IPS-11a (cell line): ENCODE results near the gene SLC7A1.

Experiments used
- H3K4me3 ChIP-seq: one replicate; pipeline ENCODE4 v1.5.1; 2013; ENCODE audit warnings: low read depth, low read length, control low read depth

SLC7A1 gene

DNA sequence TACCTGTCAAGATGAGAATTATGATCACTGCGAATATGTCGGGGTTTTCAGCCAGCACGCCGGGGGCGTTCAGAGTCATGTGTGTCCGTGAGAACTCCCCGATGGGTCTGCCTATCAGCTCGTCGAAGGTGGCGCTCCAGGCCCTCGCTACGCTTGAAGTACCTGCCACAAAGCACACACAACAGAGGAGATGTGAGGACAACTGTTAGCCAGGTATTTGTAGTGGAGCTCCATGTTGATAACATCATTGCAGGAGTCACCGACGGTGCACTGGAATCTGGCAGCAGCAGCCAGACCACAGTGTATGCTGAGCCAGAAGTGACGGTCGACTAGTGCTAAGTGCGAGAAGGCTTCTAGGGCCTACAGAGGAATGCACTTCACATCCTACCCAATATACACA, 62.7 kb downstream of the SLC7A1 start:
- no peak overlapping the region for H3K4me3 ChIP-seq

- no peak overlapping the region for H3K4me3 ChIP-seq
Measured at GRCh38 chr13:29532116-29532515, 63.4 kb downstream of the SLC7A1 start.

DNA sequence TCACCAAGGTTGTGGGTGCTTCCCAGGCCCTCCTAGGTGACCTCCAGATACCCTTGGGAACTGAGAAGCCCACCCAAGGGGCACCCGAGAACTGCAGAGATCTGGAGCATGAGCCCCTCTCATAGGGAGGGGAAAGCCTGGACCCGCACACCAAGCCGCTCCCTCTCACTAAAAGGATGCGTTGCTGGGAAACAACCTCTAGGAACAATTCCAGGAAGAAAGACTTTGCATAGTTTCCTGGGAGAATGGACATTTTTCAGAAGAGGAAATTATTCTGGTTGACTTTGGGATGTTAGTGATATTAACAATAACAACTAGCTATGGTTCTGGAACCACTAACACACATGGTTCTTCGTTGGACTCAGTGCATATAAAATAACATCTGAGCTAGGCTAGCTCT, 64.6 kb downstream of the SLC7A1 start:
- H3K4me3 ChIP-seq = no peak overlapping the region

DNA sequence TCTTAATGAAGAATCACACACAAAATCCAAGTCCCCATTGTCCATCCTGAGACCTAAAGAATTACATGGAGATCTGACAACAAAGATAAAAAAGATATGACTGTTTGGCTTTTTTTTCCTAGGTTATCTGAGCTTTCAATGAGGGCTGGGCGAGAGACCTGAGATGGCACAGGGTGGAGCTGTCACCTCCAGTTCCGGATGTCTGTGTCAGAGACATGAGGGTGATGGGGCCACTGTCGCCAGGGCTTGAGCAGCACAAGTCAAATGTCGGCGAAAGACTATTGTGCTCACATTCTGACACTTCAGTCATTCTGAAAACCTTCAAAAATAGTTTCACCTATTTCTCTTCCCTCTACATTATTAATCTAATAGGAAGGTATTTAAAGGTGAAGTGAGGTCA, 65.7 kb downstream of the SLC7A1 start:
- H3K4me3 ChIP-seq = no peak overlapping the region

GRCh38 chr13:29527916-29528315, 67.6 kb downstream of the SLC7A1 start:
- no peak overlapping the region for H3K4me3 ChIP-seq

DNA sequence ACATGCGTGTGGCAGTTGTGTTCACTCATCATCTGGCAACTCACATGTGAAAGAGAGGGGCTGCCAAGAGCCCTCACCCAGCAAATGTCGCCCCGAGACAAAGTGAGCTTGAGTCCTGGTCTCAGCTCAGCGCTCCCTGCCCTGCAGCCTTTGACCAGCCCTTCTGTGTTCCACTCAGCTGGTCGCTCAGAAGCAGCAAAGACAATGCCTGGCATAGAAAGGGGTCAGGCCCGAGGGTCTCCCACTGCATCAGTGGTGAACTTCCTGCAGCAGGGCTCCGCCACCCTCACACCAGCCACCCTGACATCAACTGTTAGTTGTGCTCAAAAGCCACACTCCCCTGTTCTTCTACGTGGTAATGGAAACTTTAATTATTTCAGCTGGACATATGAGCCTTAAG, 68.0 kb downstream of the SLC7A1 start:
- H3K4me3 ChIP-seq = no peak overlapping the region

GRCh38 chr13:29526741-29527140, 68.7 kb downstream of the SLC7A1 start:
- H3K4me3 ChIP-seq = no peak overlapping the region

DNA sequence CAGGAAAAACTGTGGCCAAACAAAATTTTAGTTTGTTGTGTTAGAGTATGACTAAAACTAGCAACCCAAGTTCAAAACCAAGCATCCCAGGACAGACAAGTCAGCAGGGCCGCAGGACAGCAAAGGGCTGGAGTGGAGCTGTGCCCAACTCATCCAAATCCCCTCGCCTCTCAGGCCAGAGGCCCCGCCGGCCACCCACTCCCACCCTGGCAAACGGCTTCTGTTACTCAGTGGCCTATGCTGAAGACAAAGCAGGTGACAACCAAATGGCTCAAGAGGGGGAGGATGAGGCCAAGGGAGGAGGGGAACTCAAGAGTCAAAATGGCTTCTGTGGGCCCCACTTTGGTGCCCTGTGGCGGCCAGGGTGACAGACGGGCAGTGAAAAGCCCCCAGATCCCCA, 69.7 kb downstream of the SLC7A1 start:
- no peak overlapping the region for H3K4me3 ChIP-seq

GRCh38 chr13:29524641-29525040, 70.8 kb downstream of the SLC7A1 start:
- H3K4me3 ChIP-seq = no peak overlapping the region

DNA sequence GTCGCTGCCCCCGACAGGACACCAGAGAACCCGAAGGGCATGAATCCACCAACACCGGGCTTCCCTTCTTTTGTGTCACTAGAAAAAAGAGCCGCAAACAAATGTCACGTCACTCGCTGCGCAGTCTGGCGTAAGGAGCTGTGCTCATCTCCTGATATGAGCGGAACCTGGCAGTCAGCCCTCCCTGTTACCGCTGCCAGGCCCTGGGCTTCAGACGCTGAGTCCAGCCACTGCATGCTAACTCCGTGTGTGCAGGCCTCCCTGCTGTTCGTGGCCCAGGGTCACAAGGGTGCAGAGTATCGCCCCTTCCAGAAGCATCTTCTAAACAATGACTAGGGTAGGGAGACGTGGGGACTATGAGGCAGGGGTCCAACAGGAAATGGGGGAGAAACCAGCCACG, 71.3 kb downstream of the SLC7A1 start:
- no peak overlapping the region for H3K4me3 ChIP-seq

GRCh38 chr13:29523199-29523961, 72.1 kb downstream of the SLC7A1 start:
- H3K4me3 ChIP-seq = no peak overlapping the region

DNA sequence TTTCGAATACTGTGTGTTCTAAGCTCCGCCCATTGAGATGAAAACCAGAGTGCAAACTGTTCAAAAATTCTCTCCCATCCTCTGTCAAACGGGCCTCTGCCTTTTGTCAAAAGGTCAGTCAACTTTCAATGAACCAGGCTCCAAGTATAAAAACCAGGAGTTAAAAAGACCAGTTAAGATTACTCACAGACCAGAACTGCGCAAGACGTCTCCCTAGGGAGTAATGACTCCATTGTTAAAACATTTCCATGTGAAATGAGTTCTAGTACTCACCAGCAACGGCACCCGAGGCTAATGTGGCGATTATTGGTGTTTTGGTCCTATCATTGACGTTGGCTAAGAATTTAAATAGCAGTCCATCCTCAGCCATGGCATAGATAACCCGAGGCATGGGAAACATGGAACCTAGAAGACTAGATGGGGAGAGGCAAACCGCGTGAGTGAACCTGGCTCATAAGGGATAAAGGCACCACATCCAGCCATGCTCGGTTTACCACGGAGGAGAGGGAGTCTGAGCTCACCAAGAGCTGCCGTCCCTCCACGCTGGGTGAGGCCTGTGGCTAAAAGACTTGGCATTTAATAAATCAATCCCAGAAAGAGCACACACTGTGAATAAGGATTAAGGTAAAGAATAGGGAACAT, 73.3 kb downstream of the SLC7A1 start:
- H3K4me3 ChIP-seq = no peak overlapping the region

DNA sequence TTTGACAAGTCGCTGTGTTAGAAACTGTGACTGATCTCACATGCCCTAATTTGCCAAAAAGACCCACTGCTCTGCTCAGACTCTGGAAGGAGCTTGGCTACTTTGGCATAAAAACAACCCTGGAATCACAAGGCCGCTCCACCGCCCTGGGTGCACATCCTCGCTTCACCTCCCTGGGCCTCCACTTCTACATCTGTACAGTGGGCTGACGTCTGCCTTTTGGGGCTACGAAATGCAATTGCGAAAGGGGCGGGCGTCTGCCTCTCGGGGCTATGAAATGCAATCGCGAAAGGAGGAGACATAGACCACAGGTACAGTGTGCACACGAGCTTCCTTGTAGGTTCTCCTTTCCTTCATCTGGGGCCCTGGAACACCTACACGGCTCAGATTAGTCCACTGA, 74.2 kb downstream of the SLC7A1 start:
- H3K4me3 ChIP-seq = no peak overlapping the region

GRCh38 chr13:29520671-29521070, 74.8 kb downstream of the SLC7A1 start:
- no peak overlapping the region for H3K4me3 ChIP-seq

DNA sequence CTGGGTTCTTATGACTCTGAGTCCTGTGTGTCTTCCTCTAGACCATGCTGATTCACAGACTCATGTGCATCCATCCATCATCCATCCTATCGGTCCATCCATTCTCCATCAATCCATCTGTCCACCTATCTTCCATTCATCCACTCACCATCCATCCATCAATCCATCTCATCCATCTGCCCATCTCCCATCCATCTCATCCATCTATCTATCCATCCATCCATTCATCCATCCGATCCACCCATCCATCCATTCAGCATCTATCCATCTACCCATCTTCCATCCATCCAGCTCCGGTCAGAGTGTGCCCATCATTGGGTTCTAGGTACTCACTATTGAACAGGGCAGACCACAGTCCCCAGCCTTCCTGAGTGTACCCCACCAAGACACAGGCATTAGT, 75.6 kb downstream of the SLC7A1 start:
- H3K4me3 ChIP-seq = no peak overlapping the region

GRCh38 chr13:29516880-29517279, 78.6 kb downstream of the SLC7A1 start:
- H3K4me3 ChIP-seq = no peak overlapping the region

GRCh38 chr13:29516012-29516411, 79.5 kb downstream of the SLC7A1 start:
- H3K4me3 ChIP-seq = no peak overlapping the region

DNA sequence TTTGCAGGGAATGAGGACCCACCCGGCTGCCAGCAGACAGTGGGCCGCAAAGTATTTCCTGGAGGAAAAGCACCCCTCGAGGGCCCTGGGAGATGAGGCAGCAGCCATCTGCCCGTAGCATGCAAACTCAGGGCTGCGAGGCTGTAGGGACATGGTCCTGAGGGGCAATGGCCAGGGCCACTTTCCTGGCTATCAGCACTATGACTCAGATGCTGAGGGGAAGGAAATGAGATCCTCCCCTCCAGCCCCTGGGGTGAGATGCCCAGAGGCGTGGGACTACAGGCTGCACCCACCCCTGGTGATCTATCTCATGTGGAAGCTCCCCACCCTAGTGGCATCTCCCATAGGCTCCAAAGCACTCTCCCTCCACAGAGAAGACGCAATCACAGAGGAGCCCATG, 80.1 kb downstream of the SLC7A1 start:
- no peak overlapping the region for H3K4me3 ChIP-seq

DNA sequence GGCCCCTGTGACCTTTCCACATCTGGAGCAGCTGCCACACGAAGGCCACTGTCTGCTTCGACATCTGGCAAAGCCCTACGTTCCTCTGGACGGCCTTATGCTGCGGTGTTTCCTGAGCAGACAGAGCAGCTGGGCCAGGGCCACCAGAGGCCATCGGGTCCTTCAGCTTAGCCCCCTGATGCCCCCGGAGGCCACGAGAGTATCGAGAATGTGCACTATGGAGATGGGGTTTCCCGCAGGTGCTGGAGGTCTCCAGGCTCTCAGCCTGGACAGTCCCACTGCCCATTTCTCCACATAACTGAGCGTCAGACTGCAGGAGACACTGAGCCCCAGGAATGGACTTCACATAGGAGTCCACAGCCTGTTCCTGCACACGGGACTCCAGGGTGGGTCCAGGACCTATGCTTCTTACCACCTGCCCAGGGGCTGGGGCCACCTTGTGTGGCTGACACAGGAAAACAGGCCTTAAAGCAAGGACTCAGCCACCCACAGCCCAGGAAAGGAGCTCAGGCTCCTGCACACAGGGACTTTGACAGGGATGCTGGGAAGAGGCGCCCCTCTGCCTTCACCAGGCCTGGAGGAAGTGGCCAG, 80.7 kb downstream of the SLC7A1 start:
- H3K4me3 ChIP-seq = no peak overlapping the region

- no peak overlapping the region for H3K4me3 ChIP-seq
Measured at GRCh38 chr13:29513981-29514719, 81.3 kb downstream of the SLC7A1 start.
